Aorta (tissue), 5 donors: ENCODE data around the gene TMED7. TPM values are rescaled to one million over a fixed set of nuclear protein-coding genes. Genes with fewer than 3 reads are reported as not detected.

Experiments used
- ATAC-seq: fragments of 200-7000 bp; cut with Tn5 transposase; one replicate; pipeline ENCODE4 v1.9.1; 2022; ENCODE audit warnings: moderate library complexity; ENCODE audit not compliant: low FRiP score
- DNase-seq, 2 donors: peaks; one replicate each; pipeline ENCODE4 v3.0.0-alpha.2; 2020
- H3K27ac ChIP-seq, 2 donors: one replicate each; pipeline ENCODE4 v1.5.1; 2013; ENCODE audit warnings: low read length in 2 of 2, mild to moderate bottlenecking in 2 of 2, moderate library complexity in 2 of 2, control low read depth in 1 of 2, inconsistent platforms in 1 of 2, low read depth in 1 of 2
- H3K27me3 ChIP-seq, 2 donors: one replicate each; pipeline ENCODE4 v1.6.1; 2013; ENCODE audit warnings: control low read depth in 1 of 2, low read length in 1 of 2, mild to moderate bottlenecking in 1 of 2, moderate library complexity in 1 of 2; ENCODE audit not compliant: insufficient read depth in 2 of 2, control insufficient read depth in 1 of 2
- H3K36me3 ChIP-seq, 2 donors: one replicate each; pipeline ENCODE4 v1.6.1; 2013; ENCODE audit warnings: control low read depth in 1 of 2, low read length in 1 of 2, mild to moderate bottlenecking in 1 of 2; ENCODE audit not compliant: insufficient read depth in 2 of 2, control insufficient read depth in 1 of 2
- H3K4me1 ChIP-seq, 2 donors: one replicate each; pipeline ENCODE4 v1.6.1; 2013; ENCODE audit warnings: low read length in 2 of 2, control low read depth in 1 of 2, mild to moderate bottlenecking in 1 of 2, moderate library complexity in 1 of 2; ENCODE audit not compliant: insufficient read depth in 2 of 2, control insufficient read depth in 1 of 2
- H3K4me3 ChIP-seq, 2 donors: one replicate each; pipeline ENCODE4 v1.5.1; 2013; ENCODE audit warnings: low read length in 2 of 2, control low read depth in 1 of 2, mild to moderate bottlenecking in 1 of 2
- H3K9me3 ChIP-seq: one replicate; pipeline ENCODE4 v1.6.1; 2013; ENCODE audit warnings: mild to moderate bottlenecking, low read length; ENCODE audit not compliant: control insufficient read depth
- WGBS, 2 donors: extraction: QIAGEN DNeasy Blood & Tissue Kit; methylation state at CpG; one replicate each; pipeline ENCODE4 v1.1.7; 2013; 5-methylcytosine and 5-hydroxymethylcytosine counted together
- intact Hi-C, 2 donors: fragments of 100-400 bp; cut with DNase I; formaldehyde crosslinking; loops; one replicate each; pipeline versions ENCODE4 v1.14.2 to v1.15.0; 2022
- polyA plus RNA-seq, 2 donors: library from polyadenylated mRNA; stranded (reverse); fragments of 200-250 nt; gene quantifications; one replicate each; pipeline ENCODE4 v1.2.3, GENCODE V29; 2013
- total RNA-seq, 2 donors: library from RNA; stranded (reverse); fragmentation: NEBNext Ultra II Directional; extraction: Animal tissue kit (Norgen Biotek cat#: 25700); gene quantifications; one replicate each; pipeline ENCODE4 v1.2.1, GENCODE V29; 2021
- donor health status: healthy with polysubstance abuse.
- donor health status: Bipolar disorder and iron deficiency.
- donor health status: DM: no; HTN: no; CAD: no.
- donor health status: DM: no; HTN: no; CAD: no.
- donor health status: DM: yes; HTN: yes; CAD: no.

TMED7 gene
- total and polyA plus RNA-seq, 4 donors, result 35.1 to 101 (median 68.0) TPM

- intact Hi-C loops, result loop anchor here in 1 of 2 donors (10.0 kb wide), 1 partner anchor 79 kb away; the partner anchor contains the start of gene FEM1C
- DNase-seq (no peak), ATAC-seq (no peak)
- 18 to 23% methylated on average over 5 of the region's 5 CpGs for WGBS, 2 donors
- Histone ChIP-seq H3K9me3 (no peaks in the 10 kb centered on the region), H3K4me1 (peaks cover 1 to 18% of the 10 kb centered on the region in 2 donors), H3K36me3 (no peaks in the 10 kb centered on the region), H3K27ac (no peak overlapping the region), H3K27me3 (no peaks in the 10 kb centered on the region), H3K4me3 (peak overlapping the region; percentile 24 to 88)
Observed at GRCh38 chr5:115623658-115624057, 2.2 kb downstream of the TMED7 start.

DNA sequence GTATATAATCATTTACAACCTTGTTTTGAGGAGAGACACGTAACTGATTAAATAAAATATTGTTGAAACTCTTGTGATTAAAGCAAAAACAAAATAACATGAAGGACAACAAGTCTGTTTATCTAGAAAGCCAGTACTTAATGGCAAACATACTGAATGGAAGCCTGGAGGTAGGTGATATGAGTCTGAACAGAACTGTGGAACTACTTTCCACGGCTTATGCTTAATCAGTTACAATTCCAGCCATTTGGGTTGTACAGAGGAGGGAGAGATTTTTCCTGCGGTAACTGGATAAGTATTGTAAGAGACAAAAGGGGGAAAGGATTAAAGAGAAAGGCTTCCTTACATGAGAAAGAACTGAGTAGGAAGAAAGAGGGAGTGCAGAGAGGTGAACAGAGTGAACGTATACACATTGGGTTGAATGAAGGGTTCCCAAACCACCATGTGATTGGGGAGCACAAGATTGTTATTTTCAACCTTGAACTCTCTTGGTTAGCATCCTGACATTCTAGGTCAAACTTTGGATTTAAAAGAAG lies 4.4 kb downstream of the TMED7 start:
- Histone ChIP-seq H3K4me1 (peaks cover 1 to 18% of the 10 kb centered on the region in 2 donors), H3K36me3 (no peaks in the 10 kb centered on the region), H3K9me3 (no peaks in the 10 kb centered on the region), H3K4me3 (no peak overlapping the region), H3K27ac (no peak overlapping the region), H3K27me3 (no peaks in the 10 kb centered on the region)
- ATAC-seq (no peak), DNase-seq (no peak)
- intact Hi-C loops, result loop anchor here in 1 of 2 donors (10.0 kb wide), 1 partner anchor 77 kb away; the partner anchor contains the start of gene FEM1C
- WGBS, 2 donors, result 62 to 63% methylated on average over 4 of the region's 4 CpGs

DNA sequence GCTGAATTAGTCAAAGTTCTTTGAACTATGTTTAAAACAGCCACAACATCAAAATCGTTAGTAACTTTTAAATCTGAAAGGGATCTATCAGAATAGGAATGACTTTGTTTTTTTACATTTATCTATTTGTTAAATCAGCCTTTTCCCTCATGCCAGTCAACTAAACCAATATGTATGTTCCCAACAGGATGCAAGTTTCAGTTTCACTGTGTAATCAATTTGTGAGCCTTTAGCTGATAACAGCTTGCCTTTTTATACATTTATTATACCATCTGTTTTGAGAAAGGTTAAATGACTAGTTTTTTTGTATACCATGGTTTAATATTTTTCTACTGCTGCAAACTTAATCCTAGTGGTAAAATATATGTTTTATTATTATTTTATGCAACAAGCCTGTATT lies 8.9 kb downstream of the TMED7 start:
- H3K4me1 ChIP-seq, result peaks cover 0 to 3% of the 10 kb centered on the region in 2 donors
- no peaks in the 10 kb centered on the region for H3K9me3 ChIP-seq
- DNase-seq, result no peak
- no peak overlapping the region for H3K27ac ChIP-seq
- no peaks in the 10 kb centered on the region for H3K27me3 ChIP-seq
- 71 to 74% methylated on average over 1 of the region's 1 CpG for WGBS, 2 donors
- no peak for ATAC-seq
- no peak overlapping the region for H3K4me3 ChIP-seq
- intact Hi-C loops, result no loop called here
- no peaks in the 10 kb centered on the region for H3K36me3 ChIP-seq

GRCh38 chr5:115616472-115616871 lies 9.4 kb downstream of the TMED7 start:
- Histone ChIP-seq H3K9me3 (no peaks in the 10 kb centered on the region), H3K4me1 (no peaks in the 10 kb centered on the region), H3K36me3 (no peaks in the 10 kb centered on the region), H3K27me3 (no peaks in the 10 kb centered on the region), H3K27ac (no peak overlapping the region), H3K4me3 (no peak overlapping the region)
- no peak for ATAC-seq
- DNase-seq, result no peak
- intact Hi-C loops, result no loop called here

DNA sequence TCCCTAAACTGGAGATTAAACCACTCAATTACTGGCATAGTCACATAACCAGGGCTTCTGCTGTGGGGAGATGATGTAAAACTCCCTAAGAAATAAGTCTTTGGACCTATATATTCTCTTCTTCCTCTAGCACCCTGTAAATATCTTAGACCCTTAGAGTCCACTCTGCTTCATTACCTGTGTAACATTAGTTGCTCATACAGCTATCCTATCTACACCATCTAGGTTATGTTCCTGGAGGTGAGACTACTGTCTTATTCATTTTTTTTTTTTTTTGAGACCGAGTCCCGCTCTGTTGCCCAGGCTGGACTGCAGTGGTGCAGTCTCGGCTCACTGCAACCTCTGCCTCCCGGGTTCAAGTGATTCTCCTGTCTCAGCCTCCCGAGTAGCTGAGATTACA lies 14.0 kb downstream of the TMED7 start:
- no peaks in the 10 kb centered on the region for H3K36me3 ChIP-seq
- no peaks in the 10 kb centered on the region for H3K27me3 ChIP-seq
- ATAC-seq (no peak), DNase-seq (no peak)
- H3K4me1 ChIP-seq, result no peaks in the 10 kb centered on the region
- intact Hi-C loops, result no loop called here
- WGBS, 2 donors, result 93 to 95% methylated on average over 5 of the region's 5 CpGs
- H3K4me3 ChIP-seq, result no peak overlapping the region
- H3K9me3 ChIP-seq, result no peaks in the 10 kb centered on the region
- H3K27ac ChIP-seq, result no peak overlapping the region

DNA sequence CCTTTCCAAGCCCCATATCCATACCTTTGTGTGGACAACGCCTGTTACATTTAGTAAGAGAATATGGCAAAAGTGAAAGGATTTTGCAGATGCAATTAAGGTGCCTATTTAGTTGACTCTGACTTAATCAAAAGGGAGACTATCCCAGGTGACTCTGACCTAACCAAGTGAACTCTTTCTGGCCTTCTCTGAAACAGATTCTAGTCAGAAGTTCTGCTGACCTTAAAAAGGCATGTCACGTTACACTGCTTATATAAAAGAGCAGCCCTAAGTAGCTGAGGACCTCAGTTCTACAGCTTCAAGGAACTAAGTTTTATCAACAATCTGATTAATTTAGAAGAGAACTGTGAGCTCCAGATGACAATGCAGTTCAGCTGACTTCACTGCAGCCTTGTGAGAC lies 17.9 kb downstream of the TMED7 start:
- ATAC-seq, result no peak

DNA sequence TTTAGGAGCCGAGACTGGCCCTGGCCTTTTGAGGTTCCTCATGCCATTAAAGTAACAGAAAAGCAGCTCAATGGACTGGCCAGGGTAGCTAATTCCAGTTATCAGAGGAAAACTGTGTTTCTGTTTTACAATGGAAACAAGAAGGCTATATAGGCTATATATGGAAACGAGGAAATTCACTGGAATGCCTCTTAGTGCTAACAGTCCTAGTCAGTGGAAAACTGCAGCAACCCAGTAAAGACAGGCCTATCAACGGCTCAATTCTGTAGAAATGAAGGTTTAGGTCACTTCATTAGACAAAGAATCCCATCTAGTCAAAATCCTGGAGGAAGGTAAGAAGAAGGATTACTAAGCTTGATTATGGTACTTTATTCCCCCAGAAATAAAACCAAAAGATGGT lies 20.4 kb downstream of the TMED7 start:
- intact Hi-C loops, result no loop called here
- ATAC-seq (no peak), DNase-seq (no peak)
- Histone ChIP-seq H3K4me3 (no peak overlapping the region), H3K27ac (peak overlapping the region in 1 of 2 donors; percentile 19), H3K4me1 (peaks cover 0 to 3% of the 10 kb centered on the region in 2 donors), H3K36me3 (no peaks in the 10 kb centered on the region), H3K9me3 (no peaks in the 10 kb centered on the region), H3K27me3 (no peaks in the 10 kb centered on the region)
- 49 to 55% methylated on average over 3 of the region's 3 CpGs for WGBS, 2 donors

More for the DNA sequence above, 17.9 kb downstream of the TMED7 start:
- Histone ChIP-seq H3K4me1 (no peaks in the 10 kb centered on the region), H3K27ac (no peak overlapping the region), H3K36me3 (no peaks in the 10 kb centered on the region), H3K9me3 (no peaks in the 10 kb centered on the region), H3K4me3 (no peak overlapping the region), H3K27me3 (no peaks in the 10 kb centered on the region)
- 62 to 70% methylated on average over 2 of the region's 2 CpGs for WGBS, 2 donors
- DNase-seq, result no peak
- intact Hi-C loops, result no loop called here

- Histone ChIP-seq H3K4me3 (peak overlapping the region; percentile 86 to 99), H3K27me3 (no peaks in the 10 kb centered on the region), H3K36me3 (no peaks in the 10 kb centered on the region), H3K27ac (peak overlapping the region in 1 of 2 donors; percentile 48), H3K4me1 (peaks cover 4 to 10% of the 10 kb centered on the region in 2 donors), H3K9me3 (no peaks in the 10 kb centered on the region)
- no peak for DNase-seq
- ATAC-seq, result peak; percentile 31
- intact Hi-C loops, result no loop called here
- WGBS, 2 donors, result 37 to 38% methylated on average over 11 of the region's 11 CpGs
Observed at GRCh38 chr5:115602591-115603125, 23.2 kb downstream of the TMED7 start.
